ENCODE results near the gene KIF13A. TPM values are rescaled to one million over a fixed set of nuclear protein-coding genes. Genes with fewer than 3 reads are reported as not detected.

KIF13A gene
- total RNA-seq, 4 donors from 2014 or later: 36.3 to 47.5 (median 38.1) TPM

- H3K9me3 ChIP-seq: no peaks in the 10 kb centered on the region
- TF ChIP-seq CTCF (IDR thresholded peaks at IDR 0.05) (no peak), POLR2A (IDR thresholded peaks at IDR 0.05) (no peak), POLR2AphosphoS5 (IDR thresholded peaks at IDR 0.05) (no peak), EP300 (IDR thresholded peaks at IDR 0.05; ENCODE audit: low read depth) (no peak)
- DNase-seq: no peak
- H3K27ac ChIP-seq: peak overlapping the region; percentile 27 to 56 (median 50)
- in situ Hi-C loops (cut with MboI; ENCODE audit: low pct_ligation_motif_present in 1 of 4, low pct_unique_long_range_greater_than_20kb in 1 of 4, low sequenced_read_pairs in 3 of 4): no loop called here
- peaks cover 3 to 34% (median 17%) of the 10 kb centered on the region in 4 donors for H3K4me1 ChIP-seq
- intact Hi-C loops (cut with DNase I; ENCODE audit: low total_unique reads): no loop called here
- no peaks in the 10 kb centered on the region for H3K27me3 ChIP-seq
- H3K36me3 ChIP-seq: no peaks in the 10 kb centered on the region
- no peak overlapping the region for H3K4me3 ChIP-seq
- 58 to 72% methylated on average over 7 of the region's 7 CpGs for WGBS, 2 donors (ENCODE audit: low coverage in 1 of 2)
Observed at GRCh38 chr6:17972074-17972952, 15.1 kb downstream of the KIF13A start.

GRCh38 chr6:17971128-17972073 lies 16.0 kb downstream of the KIF13A start:
- intact Hi-C loops (cut with DNase I; ENCODE audit: low total_unique reads): no loop called here
- Histone ChIP-seq H3K4me3 (no peak overlapping the region), H3K4me1 (peaks cover 3 to 34% (median 17%) of the 10 kb centered on the region in 4 donors), H3K9me3 (no peaks in the 10 kb centered on the region), H3K27me3 (no peaks in the 10 kb centered on the region), H3K36me3 (no peaks in the 10 kb centered on the region), H3K27ac (peak overlapping the region in 3 of 4 donors; percentile 48 to 56 (median 53))
- no peak for TF ChIP-seq POLR2A (IDR thresholded peaks at IDR 0.05)
- TF ChIP-seq POLR2AphosphoS5 (IDR thresholded peaks at IDR 0.05): no peak
- no peak for TF ChIP-seq CTCF (IDR thresholded peaks at IDR 0.05)
- no peak for TF ChIP-seq EP300 (IDR thresholded peaks at IDR 0.05; ENCODE audit: low read depth)
- in situ Hi-C loops (cut with MboI; ENCODE audit: low pct_ligation_motif_present in 1 of 4, low pct_unique_long_range_greater_than_20kb in 1 of 4, low sequenced_read_pairs in 3 of 4): no loop called here
- no peak for DNase-seq
- WGBS, 2 donors (ENCODE audit: low coverage in 1 of 2): 69 to 94% methylated on average over 6 to 7 of the region's 7 CpGs

DNA sequence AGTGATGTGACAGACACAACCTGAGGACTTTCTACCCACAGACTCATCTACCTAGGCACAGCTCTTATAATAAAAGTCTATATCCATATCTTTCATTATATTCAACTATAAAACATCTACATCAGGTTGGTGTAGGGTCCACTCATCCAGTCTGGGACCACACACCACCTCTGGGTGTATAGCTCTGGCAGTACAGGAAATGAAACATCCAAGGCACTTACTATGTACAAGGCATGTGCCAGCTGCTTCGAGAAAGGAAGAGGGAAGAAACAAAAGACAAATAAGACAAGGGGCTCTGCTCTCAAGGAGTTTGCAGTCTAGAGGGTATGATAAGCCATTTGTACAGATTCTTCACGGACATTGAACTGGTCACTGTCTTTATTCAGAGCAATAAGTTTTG lies 18.6 kb downstream of the KIF13A start:
- TF ChIP-seq POLR2AphosphoS5 (IDR thresholded peaks at IDR 0.05) (no peak), CTCF (IDR thresholded peaks at IDR 0.05) (no peak), EP300 (IDR thresholded peaks at IDR 0.05; ENCODE audit: low read depth) (no peak), POLR2A (IDR thresholded peaks at IDR 0.05) (no peak)
- DNase-seq: no peak
- H3K27ac ChIP-seq: peak overlapping the region in 1 of 4 donors; percentile 11
- H3K36me3 ChIP-seq: no peaks in the 10 kb centered on the region
- WGBS, 2 donors (ENCODE audit: low coverage in 1 of 2): 80 to 100% methylated on average over 2 of the region's 2 CpGs
- intact Hi-C loops (cut with DNase I; ENCODE audit: low total_unique reads) (no loop called here), in situ Hi-C loops (cut with MboI; ENCODE audit: low pct_ligation_motif_present in 1 of 4, low pct_unique_long_range_greater_than_20kb in 1 of 4, low sequenced_read_pairs in 3 of 4) (no loop called here)
- no peak overlapping the region for H3K4me3 ChIP-seq
- no peaks in the 10 kb centered on the region for H3K27me3 ChIP-seq
- peaks cover 3 to 48% (median 24%) of the 10 kb centered on the region in 4 donors for H3K4me1 ChIP-seq
- H3K9me3 ChIP-seq: no peaks in the 10 kb centered on the region
